GM21367 (cell line): ENCODE data around the gene PRR9.

ENCODE experiments used
- ATAC-seq: cut with Tn5 transposase; IDR thresholded peaks from one replicate; pipeline ENCODE4 v1.9.1; 2021; ENCODE audit not compliant: unreplicated experiment

The PRR9 gene

DNA sequence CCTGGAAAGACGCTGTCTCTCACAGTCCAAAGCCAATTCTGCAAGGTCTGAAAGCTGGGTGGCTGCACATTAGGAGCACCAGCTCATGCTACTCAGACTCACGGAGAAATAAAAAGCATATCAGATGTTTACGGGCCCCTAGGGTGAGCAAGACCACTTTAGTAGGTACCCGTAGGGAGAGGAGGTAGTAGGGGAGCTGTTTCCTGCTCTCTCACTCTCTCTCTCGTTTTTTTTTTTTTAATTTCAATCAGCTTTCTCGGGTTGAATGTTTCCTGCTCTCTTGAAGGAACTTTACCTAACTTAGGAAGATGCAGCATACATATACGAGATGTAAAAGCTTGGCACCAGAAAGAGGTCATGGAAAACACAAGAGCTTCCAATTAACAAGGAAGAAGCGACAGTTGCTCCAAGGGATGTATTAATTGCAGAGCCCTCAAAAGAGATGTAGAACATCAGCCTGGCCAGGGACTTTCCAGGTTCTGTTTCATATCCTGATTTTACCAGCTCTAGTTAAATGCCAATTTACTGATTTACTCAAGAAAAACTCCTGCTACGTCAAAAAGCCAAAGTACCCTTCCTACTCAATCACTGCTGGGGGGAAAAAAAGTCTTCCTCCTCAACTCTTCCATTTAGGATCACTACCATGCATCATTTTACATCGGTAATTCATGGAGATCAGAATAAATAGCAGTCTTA lies 45.2 kb downstream of the PRR9 start:
- no peak for ATAC-seq

GRCh38 chr1:153265457-153265856 lies 48.1 kb downstream of the PRR9 start:
- no peak for ATAC-seq
